SKM-1 (cell line): ENCODE measurements around the gene RHEBL1.
"Not testable (repeated sequence)": the region's sequence is repeated elsewhere in the genome, so short reads cannot be mapped to it uniquely, and the experiment has no call there.

Experiments
- DNase-seq: peaks from one replicate; lab custom pipeline; 2025; ENCODE audit not compliant: unreplicated experiment; lab: John Stamatoyannopoulos, UW

Gene RHEBL1

GRCh38 chr12:49089821-49090773, 20.3 kb upstream of the RHEBL1 start:
- no peak for DNase-seq

- no peak for DNase-seq
Measured at GRCh38 chr12:49088932-49089330, 19.2 kb upstream of the RHEBL1 start.

GRCh38 chr12:49088150-49088931, 18.6 kb upstream of the RHEBL1 start:
- DNase-seq, result peak; percentile 11

- DNase-seq, result no peak
Measured at GRCh38 chr12:49086116-49086515, 16.3 kb upstream of the RHEBL1 start.

- DNase-seq, result no peak
Measured at GRCh38 chr12:49084438-49084837, 14.7 kb upstream of the RHEBL1 start.

GRCh38 chr12:49079793-49080192, 10.0 kb upstream of the RHEBL1 start:
- DNase-seq, result no peak

GRCh38 chr12:49070971-49071370, 1.2 kb upstream of the RHEBL1 start:
- no peak for DNase-seq

- DNase-seq, result no peak
Measured at GRCh38 chr12:49068879-49069506, 786 bp downstream of the RHEBL1 start.

GRCh38 chr12:49066120-49066519, 3.7 kb downstream of the RHEBL1 start:
- no peak for DNase-seq

GRCh38 chr12:49064767-49065152, 5.0 kb downstream of the RHEBL1 start:
- DNase-seq, result no peak

- DNase-seq, result not testable (repeated sequence)
Measured at GRCh38 chr12:49061916-49062315, 7.9 kb downstream of the RHEBL1 start.

GRCh38 chr12:49061157-49061650, 8.6 kb downstream of the RHEBL1 start:
- no peak for DNase-seq

- peak; percentile 48 for DNase-seq
Measured at GRCh38 chr12:49060237-49061156, 9.3 kb downstream of the RHEBL1 start, which contains the start of gene KMT2D. TSS of gene KMT2D (minus strand) at chr12:49060794. CDS start at chr12:49055324, 5,470 bp downstream.

GRCh38 chr12:49059299-49060171, 10.2 kb downstream of the RHEBL1 start:
- no peak for DNase-seq

- no peak for DNase-seq
Measured at GRCh38 chr12:49059045-49059298, 10.8 kb downstream of the RHEBL1 start.

- DNase-seq, result no peak
Measured at GRCh38 chr12:49058366-49059044, 11.3 kb downstream of the RHEBL1 start.

- no peak for DNase-seq
Measured at GRCh38 chr12:49057888-49058287, 11.9 kb downstream of the RHEBL1 start.

GRCh38 chr12:49055978-49056754, 13.6 kb downstream of the RHEBL1 start:
- peak; percentile 77 for DNase-seq
